Rectal smooth muscle tissue (tissue), 1 donor: ENCODE data around the gene S100A1.
"Not testable (repeated sequence)": the region's sequence is repeated elsewhere in the genome, so short reads cannot be mapped to it uniquely, and the experiment has no call there.

Source experiments
- H3K27ac ChIP-seq: one replicate; pipeline ENCODE4 v1.7.0; 2013; ENCODE audit warnings: low read depth, low read length, inconsistent platforms
- H3K27me3 ChIP-seq: one replicate; pipeline ENCODE4 v1.7.0; 2013; ENCODE audit warnings: low read length; ENCODE audit not compliant: control insufficient read depth, insufficient read depth
- H3K36me3 ChIP-seq: one replicate; pipeline ENCODE4 v1.7.0; 2013; ENCODE audit warnings: low read length; ENCODE audit not compliant: control insufficient read depth, insufficient read depth
- H3K4me1 ChIP-seq: one replicate; pipeline ENCODE4 v1.7.0; 2013; ENCODE audit warnings: low read length; ENCODE audit not compliant: control insufficient read depth, insufficient read depth
- H3K4me3 ChIP-seq: one replicate; pipeline ENCODE4 v1.7.0; 2013; ENCODE audit warnings: low read length
- H3K9ac ChIP-seq: one replicate; pipeline ENCODE4 v1.7.0; 2013; ENCODE audit warnings: low read length

Gene S100A1

GRCh38 chr1:153639280-153639679 is 11.0 kb downstream of the S100A1 start:
- Histone ChIP-seq H3K27me3 (no peaks in the 10 kb centered on the region), H3K4me1 (peaks cover 8% of the 10 kb centered on the region), H3K4me3 (no peak overlapping the region), H3K9ac (no peak overlapping the region), H3K36me3 (peaks cover 53% of the 10 kb centered on the region), H3K27ac (no peak overlapping the region)

- H3K4me3 ChIP-seq, H3K4me1 ChIP-seq, H3K27me3 ChIP-seq, H3K9ac ChIP-seq, H3K27ac ChIP-seq: not testable (repeated sequence)
- peaks cover 59% of the 10 kb centered on the region for H3K36me3 ChIP-seq
These were observed 12.0 kb downstream of the S100A1 start for GRCh38 chr1:153640213-153640612.

GRCh38 chr1:153640861-153641260 is 12.6 kb downstream of the S100A1 start:
- Histone ChIP-seq H3K36me3 (peaks cover 65% of the 10 kb centered on the region), H3K27me3 (no peaks in the 10 kb centered on the region), H3K9ac (no peak overlapping the region), H3K4me1 (peaks cover 6% of the 10 kb centered on the region), H3K4me3 (no peak overlapping the region), H3K27ac (no peak overlapping the region)

- Histone ChIP-seq H3K27me3 (no peaks in the 10 kb centered on the region), H3K4me3 (no peak overlapping the region), H3K36me3 (peaks cover 60% of the 10 kb centered on the region), H3K27ac (no peak overlapping the region), H3K9ac (no peak overlapping the region), H3K4me1 (peaks cover 2% of the 10 kb centered on the region)
These were observed 13.9 kb downstream of the S100A1 start for GRCh38 chr1:153642161-153642560.

GRCh38 chr1:153643100-153643499 is 14.9 kb downstream of the S100A1 start:
- H3K4me3 ChIP-seq = no peak overlapping the region
- H3K4me1 ChIP-seq = peaks cover 2% of the 10 kb centered on the region
- H3K36me3 ChIP-seq = peaks cover 55% of the 10 kb centered on the region
- H3K27me3 ChIP-seq = no peaks in the 10 kb centered on the region
- H3K27ac ChIP-seq = no peak overlapping the region
- no peak overlapping the region for H3K9ac ChIP-seq

GRCh38 chr1:153643816-153644215 is 15.6 kb downstream of the S100A1 start:
- H3K27me3 ChIP-seq = no peaks in the 10 kb centered on the region
- H3K4me1 ChIP-seq = peaks cover 2% of the 10 kb centered on the region

GRCh38 chr1:153646672-153647345 is 18.6 kb downstream of the S100A1 start:
- no peak overlapping the region for H3K27ac ChIP-seq
- H3K36me3 ChIP-seq = peaks cover 35% of the 10 kb centered on the region
- no peak overlapping the region for H3K4me3 ChIP-seq
- no peaks in the 10 kb centered on the region for H3K27me3 ChIP-seq
- H3K9ac ChIP-seq = no peak overlapping the region
- peaks cover 2% of the 10 kb centered on the region for H3K4me1 ChIP-seq

More at GRCh38 chr1:153643816-153644215, 15.6 kb downstream of the S100A1 start:
- Histone ChIP-seq H3K9ac (no peak overlapping the region), H3K4me3 (no peak overlapping the region), H3K27ac (no peak overlapping the region), H3K36me3 (peaks cover 50% of the 10 kb centered on the region)

GRCh38 chr1:153647346-153647714 is 19.1 kb downstream of the S100A1 start:
- H3K27ac ChIP-seq = no peak overlapping the region
- peaks cover 30% of the 10 kb centered on the region for H3K36me3 ChIP-seq
- H3K27me3 ChIP-seq = no peaks in the 10 kb centered on the region
- H3K4me3 ChIP-seq = no peak overlapping the region
- H3K4me1 ChIP-seq = peaks cover 2% of the 10 kb centered on the region
- no peak overlapping the region for H3K9ac ChIP-seq

- Histone ChIP-seq H3K9ac (no peak overlapping the region), H3K4me1 (peaks cover 2% of the 10 kb centered on the region), H3K36me3 (peaks cover 22% of the 10 kb centered on the region), H3K4me3 (no peak overlapping the region), H3K27me3 (no peaks in the 10 kb centered on the region), H3K27ac (no peak overlapping the region)
These were observed 19.9 kb downstream of the S100A1 start for GRCh38 chr1:153648000-153648643.

- Histone ChIP-seq H3K4me3 (no peak overlapping the region), H3K4me1 (no peaks in the 10 kb centered on the region), H3K27me3 (no peaks in the 10 kb centered on the region), H3K9ac (no peak overlapping the region), H3K36me3 (peaks cover 13% of the 10 kb centered on the region), H3K27ac (no peak overlapping the region)
These were observed 21.1 kb downstream of the S100A1 start for GRCh38 chr1:153649137-153649862.

GRCh38 chr1:153649863-153650235 is 21.6 kb downstream of the S100A1 start:
- Histone ChIP-seq H3K27ac (no peak overlapping the region), H3K36me3 (peaks cover 11% of the 10 kb centered on the region), H3K9ac (no peak overlapping the region), H3K27me3 (no peaks in the 10 kb centered on the region), H3K4me1 (no peaks in the 10 kb centered on the region), H3K4me3 (no peak overlapping the region)

- no peaks in the 10 kb centered on the region for H3K4me1 ChIP-seq
- no peak overlapping the region for H3K4me3 ChIP-seq
- no peaks in the 10 kb centered on the region for H3K27me3 ChIP-seq
- H3K27ac ChIP-seq = no peak overlapping the region
- H3K36me3 ChIP-seq = no peaks in the 10 kb centered on the region
- H3K9ac ChIP-seq = no peak overlapping the region
These were observed 23.5 kb downstream of the S100A1 start for GRCh38 chr1:153651771-153652170.
